ENCODE data around the gene SLC44A2.
"Not testable (repeated sequence)": the region's sequence is repeated elsewhere in the genome, so short reads cannot be mapped to it uniquely, and the experiment has no call there.

Gene SLC44A2

GRCh38 chr19:10670182-10670581 lies 44.8 kb downstream of the SLC44A2 start:
- H3K14ac ChIP-seq (ENCODE audit: low read length in 2 of 2), result no peak overlapping the region
- H4K91ac ChIP-seq (ENCODE audit: low read length), result no peak overlapping the region
- no CpG with 5 or more reads among the region's 1 CpG for WGBS

DNA sequence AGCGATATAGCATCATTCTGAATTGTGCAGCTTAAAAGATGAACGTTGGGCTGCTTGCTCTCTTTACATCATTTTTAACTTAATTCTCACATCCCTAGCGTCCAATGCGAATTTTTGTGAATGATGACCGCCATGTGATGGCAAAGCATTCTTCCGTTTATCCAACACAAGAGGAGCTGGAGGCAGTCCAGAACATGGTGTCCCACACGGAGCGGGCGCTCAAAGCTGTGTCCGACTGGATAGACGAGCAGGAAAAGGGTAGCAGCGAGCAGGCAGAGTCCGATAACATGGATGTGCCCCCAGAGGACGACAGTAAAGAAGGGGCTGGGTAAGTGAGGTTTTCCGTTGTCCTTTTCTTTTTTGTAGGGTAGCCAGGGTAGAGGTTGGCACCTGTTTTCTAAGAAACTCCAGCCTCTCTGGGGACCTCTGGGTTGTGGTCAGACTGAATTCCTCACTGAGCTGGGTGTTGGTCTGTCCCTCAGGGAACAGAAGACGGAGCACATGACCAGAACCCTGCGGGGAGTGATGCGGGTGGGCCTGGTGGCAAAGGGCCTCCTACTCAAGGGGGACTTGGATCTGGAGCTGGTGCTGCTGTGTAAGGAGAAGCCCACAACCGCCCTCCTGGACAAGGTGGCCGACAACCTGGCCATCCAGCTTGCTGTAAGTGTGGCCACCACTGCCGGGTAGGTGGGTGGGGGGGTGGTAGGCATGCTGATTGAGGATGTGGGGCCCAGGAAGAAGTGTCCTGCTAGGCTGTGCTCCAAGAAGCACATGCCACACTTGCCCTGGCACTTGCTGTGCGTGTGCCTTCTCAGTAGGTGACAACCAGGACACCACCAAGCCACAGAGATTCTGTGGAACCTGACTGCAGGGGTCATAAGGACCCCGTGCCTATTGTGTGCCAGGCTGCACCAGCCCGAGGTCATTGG lies 45.8 kb downstream of the SLC44A2 start:
- H3K36me3 ChIP-seq (ENCODE audit: control insufficient read depth in 1 of 2, insufficient read depth in 2 of 2, low read depth in 1 of 2, low read length in 2 of 2), result peaks cover 52 to 53% of the 10 kb centered on the region in 2 experiments
- H3K79me1 ChIP-seq (replicated peaks; ENCODE audit: low read length, poor library complexity, severe bottlenecking), result peaks cover 4% of the 10 kb centered on the region
- H3K4ac ChIP-seq (ENCODE audit: low read depth in 1 of 2, low read length in 2 of 2), result no peak overlapping the region
- no peaks in the 10 kb centered on the region for H3K27me3 ChIP-seq (ENCODE audit: control insufficient read depth in 1 of 2, insufficient read depth in 1 of 2, low read length in 2 of 2)
- H2BK15ac ChIP-seq (ENCODE audit: low read depth, poor library complexity, severe bottlenecking), result no peak overlapping the region
- H3K27ac ChIP-seq (ENCODE audit: low read length, poor library complexity, severe bottlenecking), result no peak overlapping the region
- no peak overlapping the region for H4K91ac ChIP-seq (ENCODE audit: low read length)
- H4K8ac ChIP-seq (ENCODE audit: low read length), result no peak overlapping the region
- H3K23ac ChIP-seq (ENCODE audit: low read length in 2 of 2), result no peak overlapping the region
- H2BK5ac ChIP-seq (ENCODE audit: low read depth, low read length, poor library complexity, severe bottlenecking), result no peak overlapping the region
- peaks cover 14% of the 10 kb centered on the region for H3K4me1 ChIP-seq (ENCODE audit: control insufficient read depth, insufficient read depth, low read depth, low read length)
- H2AK5ac ChIP-seq (ENCODE audit: low read length, severe bottlenecking), result no peak overlapping the region
- WGBS, result 95% methylated on average over 24 of the region's 24 CpGs
- H3K9ac ChIP-seq (ENCODE audit: low read length), result no peak overlapping the region
- H3K4me2 ChIP-seq (ENCODE audit: low read length, poor library complexity, severe bottlenecking), result no peak overlapping the region
- no peak for DNase-seq
- no peak overlapping the region for H3K18ac ChIP-seq (ENCODE audit: low read depth in 1 of 2, low read length in 2 of 2)
- H2BK12ac ChIP-seq (ENCODE audit: low read length in 2 of 2), result peak overlapping the region in 1 of 2 experiments; percentile 6
- H3K4me3 ChIP-seq (ENCODE audit: insufficient read depth in 1 of 2, low read depth in 1 of 2, low read length in 2 of 2), result no peak overlapping the region
- no peaks in the 10 kb centered on the region for H3K9me3 ChIP-seq (ENCODE audit: control insufficient read depth, low read length)
- no peak overlapping the region for H2BK120ac ChIP-seq (ENCODE audit: low read depth, low read length)
- no peak overlapping the region for H2AFZ ChIP-seq (ENCODE audit: low read depth, low read length)
- no peak overlapping the region for H3K14ac ChIP-seq (ENCODE audit: low read length in 2 of 2)

More at GRCh38 chr19:10670182-10670581, 44.8 kb downstream of the SLC44A2 start:
- Histone ChIP-seq H3K23ac (ENCODE audit: low read length in 2 of 2) (no peak overlapping the region), H3K4me2 (ENCODE audit: low read length, poor library complexity, severe bottlenecking) (no peak overlapping the region), H2AFZ (ENCODE audit: low read depth, low read length) (no peak overlapping the region), H2BK120ac (ENCODE audit: low read depth, low read length) (no peak overlapping the region), H4K8ac (ENCODE audit: low read length) (no peak overlapping the region), H2BK5ac (ENCODE audit: low read depth, low read length, poor library complexity, severe bottlenecking) (no peak overlapping the region), H2AK5ac (ENCODE audit: low read length, severe bottlenecking) (no peak overlapping the region), H3K18ac (ENCODE audit: low read depth in 1 of 2, low read length in 2 of 2) (no peak overlapping the region), H3K4me3 (ENCODE audit: insufficient read depth in 1 of 2, low read depth in 1 of 2, low read length in 2 of 2) (no peak overlapping the region), H3K27me3 (ENCODE audit: control insufficient read depth in 1 of 2, insufficient read depth in 1 of 2, low read length in 2 of 2) (no peaks in the 10 kb centered on the region), H3K36me3 (ENCODE audit: control insufficient read depth in 1 of 2, insufficient read depth in 2 of 2, low read depth in 1 of 2, low read length in 2 of 2) (peaks cover 44 to 46% of the 10 kb centered on the region in 2 experiments), H2BK12ac (ENCODE audit: low read length in 2 of 2) (no peak overlapping the region), H2BK15ac (ENCODE audit: low read depth, poor library complexity, severe bottlenecking) (no peak overlapping the region), H3K4ac (ENCODE audit: low read depth in 1 of 2, low read length in 2 of 2) (no peak overlapping the region), H3K79me1 (replicated peaks; ENCODE audit: low read length, poor library complexity, severe bottlenecking) (peaks cover 4% of the 10 kb centered on the region), H3K4me1 (ENCODE audit: control insufficient read depth, insufficient read depth, low read depth, low read length) (peaks cover 14% of the 10 kb centered on the region), H3K9me3 (ENCODE audit: control insufficient read depth, low read length) (no peaks in the 10 kb centered on the region), H3K9ac (ENCODE audit: low read length) (no peak overlapping the region), H3K27ac (ENCODE audit: low read length, poor library complexity, severe bottlenecking) (no peak overlapping the region)
- no peak for DNase-seq

DNA sequence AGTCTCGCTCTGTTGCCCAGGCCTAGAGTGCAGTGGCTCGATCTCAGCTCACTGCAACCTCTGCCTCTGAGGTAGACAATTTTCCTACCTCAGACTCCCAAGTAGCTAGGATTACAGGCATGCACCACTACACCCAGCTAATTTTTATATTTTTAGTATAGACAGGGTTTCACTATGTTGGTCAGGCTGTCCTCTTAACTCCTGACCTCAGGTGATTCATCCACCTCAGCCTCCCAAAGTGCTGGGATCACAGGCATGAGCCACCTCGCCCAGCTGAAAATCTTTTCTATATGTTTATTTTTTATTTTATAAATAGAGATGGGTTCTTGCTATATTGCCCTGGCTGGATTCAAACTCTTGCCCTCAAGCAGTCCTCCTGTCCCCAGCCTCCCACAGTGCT lies 46.6 kb downstream of the SLC44A2 start:
- H2BK5ac ChIP-seq (ENCODE audit: low read depth, low read length, poor library complexity, severe bottlenecking); H2AFZ ChIP-seq (ENCODE audit: low read depth, low read length); H3K9me3 ChIP-seq (ENCODE audit: control insufficient read depth, low read length); H4K91ac ChIP-seq (ENCODE audit: low read length); H3K14ac ChIP-seq (ENCODE audit: low read length in 2 of 2); DNase-seq; H2BK15ac ChIP-seq (ENCODE audit: low read depth, poor library complexity, severe bottlenecking); H2AK5ac ChIP-seq (ENCODE audit: low read length, severe bottlenecking); H3K27me3 ChIP-seq (ENCODE audit: control insufficient read depth in 1 of 2, insufficient read depth in 1 of 2, low read length in 2 of 2); H3K27ac ChIP-seq (ENCODE audit: low read length, poor library complexity, severe bottlenecking); H3K18ac ChIP-seq (ENCODE audit: low read depth in 1 of 2, low read length in 2 of 2); H3K4me2 ChIP-seq (ENCODE audit: low read length, poor library complexity, severe bottlenecking); H4K8ac ChIP-seq (ENCODE audit: low read length); H3K4ac ChIP-seq (ENCODE audit: low read depth in 1 of 2, low read length in 2 of 2); H3K4me3 ChIP-seq (ENCODE audit: insufficient read depth in 1 of 2, low read depth in 1 of 2, low read length in 2 of 2); H2BK120ac ChIP-seq (ENCODE audit: low read depth, low read length); H3K9ac ChIP-seq (ENCODE audit: low read length); H3K79me1 ChIP-seq (replicated peaks; ENCODE audit: low read length, poor library complexity, severe bottlenecking); H2BK12ac ChIP-seq (ENCODE audit: low read length in 2 of 2); H3K23ac ChIP-seq (ENCODE audit: low read length in 2 of 2): not testable (repeated sequence)
- Histone ChIP-seq H3K36me3 (ENCODE audit: control insufficient read depth in 1 of 2, insufficient read depth in 2 of 2, low read depth in 1 of 2, low read length in 2 of 2) (peaks cover 48 to 56% of the 10 kb centered on the region in 2 experiments), H3K4me1 (ENCODE audit: control insufficient read depth, insufficient read depth, low read depth, low read length) (peaks cover 14% of the 10 kb centered on the region)
- 92% methylated on average over 2 of the region's 3 CpGs for WGBS

- H3K9ac ChIP-seq (ENCODE audit: low read length); H3K14ac ChIP-seq (ENCODE audit: low read length in 2 of 2); H2AK5ac ChIP-seq (ENCODE audit: low read length, severe bottlenecking); H3K4ac ChIP-seq (ENCODE audit: low read depth in 1 of 2, low read length in 2 of 2); H2BK5ac ChIP-seq (ENCODE audit: low read depth, low read length, poor library complexity, severe bottlenecking); H3K4me2 ChIP-seq (ENCODE audit: low read length, poor library complexity, severe bottlenecking); H4K8ac ChIP-seq (ENCODE audit: low read length); H3K18ac ChIP-seq (ENCODE audit: low read depth in 1 of 2, low read length in 2 of 2); H4K91ac ChIP-seq (ENCODE audit: low read length); H2BK12ac ChIP-seq (ENCODE audit: low read length in 2 of 2); H3K4me3 ChIP-seq (ENCODE audit: insufficient read depth in 1 of 2, low read depth in 1 of 2, low read length in 2 of 2); H3K9me3 ChIP-seq (ENCODE audit: control insufficient read depth, low read length); H3K27me3 ChIP-seq (ENCODE audit: control insufficient read depth in 1 of 2, insufficient read depth in 1 of 2, low read length in 2 of 2); DNase-seq; H2BK120ac ChIP-seq (ENCODE audit: low read depth, low read length); H3K23ac ChIP-seq (ENCODE audit: low read length in 2 of 2); H2BK15ac ChIP-seq (ENCODE audit: low read depth, poor library complexity, severe bottlenecking); H3K27ac ChIP-seq (ENCODE audit: low read length, poor library complexity, severe bottlenecking); H2AFZ ChIP-seq (ENCODE audit: low read depth, low read length): not testable (repeated sequence)
- peaks cover 10% of the 10 kb centered on the region for H3K4me1 ChIP-seq (ENCODE audit: control insufficient read depth, insufficient read depth, low read depth, low read length)
- whole genome bisulfite sequencing, result 96% methylated on average over 8 of the region's 8 CpGs
- H3K36me3 ChIP-seq (ENCODE audit: control insufficient read depth in 1 of 2, insufficient read depth in 2 of 2, low read depth in 1 of 2, low read length in 2 of 2), result peaks cover 70 to 81% of the 10 kb centered on the region in 2 experiments
- H3K79me1 ChIP-seq (replicated peaks; ENCODE audit: low read length, poor library complexity, severe bottlenecking), result peaks cover 29% of the 10 kb centered on the region
These were observed 49.9 kb downstream of the SLC44A2 start for GRCh38 chr19:10675214-10675613.

Measured in mesenchymal stem cell (in vitro differentiated cells and primary cell).